Breast epithelium (tissue), 4 donors: ENCODE results near the gene SPSB3. TPM values are rescaled to one million over a fixed set of nuclear protein-coding genes. Genes with fewer than 3 reads are reported as not detected.
"Not testable (repeated sequence)": the region's sequence is repeated elsewhere in the genome, so short reads cannot be mapped to it uniquely, and the experiment has no call there.

Experiments used
- DNase-seq, 2 donors: peaks; one replicate each; pipeline ENCODE4 v3.0.0-alpha.2; 2019; ENCODE audit warnings: low spot score in 2 of 2
- H3K27ac ChIP-seq, 2 donors: fragments of 200-600 bp; sonication (generic) in 1 of 2; one replicate each; pipeline ENCODE4 v1.5.1; 2016 to 2019; ENCODE audit warnings: mild to moderate bottlenecking in 1 of 2
- H3K27me3 ChIP-seq, 2 donors: fragments of 200-600 bp; sonication (generic) in 1 of 2; one replicate each; pipeline versions ENCODE4 v1.5.1 to v1.6.0; 2017 to 2019; ENCODE audit warnings: control low read depth in 1 of 2, mild to moderate bottlenecking in 1 of 2
- H3K36me3 ChIP-seq: fragments of 200-600 bp; one replicate; pipeline ENCODE4 v1.5.1; 2019
- H3K4me1 ChIP-seq, 2 donors: fragments of 200-600 bp; sonication (generic); one replicate each; pipeline ENCODE4 v1.5.1; 2016 to 2019; ENCODE audit warnings: control low read depth in 1 of 2
- H3K4me3 ChIP-seq, 3 donors: fragments of 200-600 bp; sonication (generic); 1 replicate in 2 of 3; 2 replicates in 1 of 3; pipeline ENCODE4 v1.5.1; 2016 to 2019; ENCODE audit warnings: mild to moderate bottlenecking in 3 of 3, moderate library complexity in 2 of 3
- H3K9me3 ChIP-seq, 2 donors: fragments of 200-600 bp; sonication (generic) in 1 of 2; one replicate each; pipeline ENCODE4 v1.5.1; 2016 to 2019; ENCODE audit warnings: control low read depth in 1 of 2
- CTCF ChIP-seq, 3 donors: fragments of 450-650 bp; IDR thresholded peaks; one replicate each; pipeline ENCODE4 v1.5.1; 2016 to 2017; ENCODE audit warnings: antibody characterized with exemption in 3 of 3, mild to moderate bottlenecking in 3 of 3, moderate library complexity in 3 of 3
- POLR2A ChIP-seq: fragments of 450-650 bp; IDR thresholded peaks from one replicate; pipeline ENCODE4 v1.6.1; 2016; ENCODE audit warnings: antibody characterized with exemption, mild to moderate bottlenecking, moderate library complexity
- POLR2AphosphoS5 ChIP-seq, 3 donors: sonication (generic); formaldehyde crosslinking; IDR thresholded peaks; one replicate each; pipeline ENCODE4 v1.6.1; 2017; ENCODE audit warnings: antibody characterized with exemption in 3 of 3
- intact Hi-C: fragments of 100-400 bp; cut with DNase I; formaldehyde crosslinking; loops from one replicate; pipeline ENCODE4 v1.15.1; 2023; ENCODE audit warnings: low total_unique reads
- total RNA-seq, 3 donors: library from RNA; depleted of rRNA; stranded (reverse); fragments of >200 nt; gene quantifications; one replicate each; pipeline ENCODE4 v1.1.0, GENCODE V29; 2016

The SPSB3 gene
- total RNA-seq, 3 donors from 2014 or later: 84.9 to 107 (median 88.5) TPM

DNA sequence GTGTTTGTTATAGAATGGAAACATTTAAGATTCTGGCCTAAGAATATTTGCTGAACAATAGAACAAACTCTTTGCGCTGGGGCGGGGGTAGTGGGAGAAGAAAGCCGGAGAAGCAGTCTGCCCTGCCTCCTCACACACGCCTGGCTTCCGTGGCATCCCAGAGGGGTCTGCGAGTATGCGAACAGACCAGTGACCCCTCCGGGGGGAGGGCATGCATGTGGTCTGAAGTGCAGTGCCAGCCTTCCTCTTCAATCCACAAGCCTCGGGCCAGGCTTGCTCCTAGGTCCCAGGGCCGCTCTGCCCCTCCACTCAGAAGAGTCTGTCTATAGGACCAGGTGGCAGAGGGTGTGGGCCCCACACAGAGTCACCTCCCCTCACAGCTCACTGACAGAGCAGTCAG, 25.3 kb upstream of the SPSB3 start:
- intact Hi-C loops: no loop called here
- H3K27me3 ChIP-seq: no peaks in the 10 kb centered on the region
- no peak overlapping the region for H3K27ac ChIP-seq
- peaks cover 0 to under 1% of the 10 kb centered on the region in 2 donors for H3K4me1 ChIP-seq
- H3K9me3 ChIP-seq: no peaks in the 10 kb centered on the region
- no peak for DNase-seq
- no peaks in the 10 kb centered on the region for H3K36me3 ChIP-seq
- TF ChIP-seq CTCF (IDR thresholded peaks at IDR 0.05) (no peak), POLR2A (no peak), POLR2AphosphoS5 (IDR thresholded peaks at IDR 0.05) (no peak)
- H3K4me3 ChIP-seq: no peak overlapping the region

DNA sequence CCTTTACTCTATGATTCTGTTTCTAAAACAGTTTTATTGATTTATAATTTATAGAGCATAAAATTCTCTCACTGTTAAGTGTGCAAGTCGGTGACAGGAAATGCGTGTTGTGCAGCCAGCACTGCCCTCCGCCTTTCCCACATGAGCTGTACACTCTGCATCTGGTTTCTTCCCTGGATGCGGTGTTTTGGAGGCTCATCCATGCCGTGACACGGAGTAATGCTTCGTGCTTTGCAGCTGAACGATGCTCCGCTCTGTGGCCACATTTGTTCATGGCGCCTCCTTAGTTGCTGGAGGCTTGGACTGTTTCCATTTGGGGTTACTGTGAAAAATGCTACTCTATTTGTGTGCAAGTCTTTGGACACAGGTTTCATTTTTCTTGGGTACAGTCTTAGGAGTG, 18.3 kb upstream of the SPSB3 start:
- H3K36me3 ChIP-seq: no peaks in the 10 kb centered on the region
- H3K27me3 ChIP-seq: no peaks in the 10 kb centered on the region
- intact Hi-C loops: no loop called here
- peaks cover 0 to 5% of the 10 kb centered on the region in 2 donors for H3K9me3 ChIP-seq
- H3K4me3 ChIP-seq: no peak overlapping the region
- H3K4me1 ChIP-seq: no peaks in the 10 kb centered on the region
- TF ChIP-seq CTCF (IDR thresholded peaks at IDR 0.05) (no peak), POLR2A (no peak), POLR2AphosphoS5 (IDR thresholded peaks at IDR 0.05) (no peak)
- no peak overlapping the region for H3K27ac ChIP-seq
- no peak for DNase-seq

DNA sequence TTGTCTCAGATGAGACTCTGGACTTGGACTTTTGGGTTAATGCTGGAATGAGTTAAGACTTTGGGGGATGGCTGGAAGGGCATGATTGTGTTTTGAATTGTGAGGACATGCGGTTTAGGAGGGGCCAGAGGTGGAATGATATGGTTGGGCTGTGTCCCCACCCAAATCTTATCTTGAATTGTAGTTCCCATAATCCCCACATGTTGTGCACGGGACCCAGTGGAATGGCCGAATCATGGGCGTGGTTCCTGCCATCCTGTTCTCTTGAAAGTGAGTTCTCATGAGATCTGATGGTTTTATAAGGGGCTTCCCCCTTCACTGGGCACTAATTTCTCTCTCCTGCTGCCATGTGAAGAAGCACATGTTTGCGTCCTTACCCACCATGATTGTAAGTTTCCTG, 16.9 kb upstream of the SPSB3 start:
- H3K4me1 ChIP-seq, DNase-seq, H3K27ac ChIP-seq, intact Hi-C loops, H3K9me3 ChIP-seq, H3K36me3 ChIP-seq, H3K27me3 ChIP-seq, H3K4me3 ChIP-seq: not testable (repeated sequence)

- Histone ChIP-seq H3K36me3 (no peaks in the 10 kb centered on the region), H3K27me3 (no peaks in the 10 kb centered on the region), H3K4me1 (peaks cover 0 to 13% of the 10 kb centered on the region in 2 donors), H3K4me3 (no peak overlapping the region), H3K27ac (no peak overlapping the region), H3K9me3 (peaks cover 0 to 5% of the 10 kb centered on the region in 2 donors)
- intact Hi-C loops: no loop called here
- TF ChIP-seq POLR2A (no peak), CTCF (IDR thresholded peaks at IDR 0.05) (no peak)
- no peak for DNase-seq
These were observed 12.7 kb upstream of the SPSB3 start for GRCh38 chr16:1794908-1795666.

- intact Hi-C loops: no loop called here
- Histone ChIP-seq H3K27ac (no peak overlapping the region), H3K27me3 (no peaks in the 10 kb centered on the region), H3K4me1 (peaks cover 0 to 13% of the 10 kb centered on the region in 2 donors), H3K4me3 (peak overlapping the region in 1 of 3 donors; percentile 23), H3K9me3 (peaks cover 0 to 5% of the 10 kb centered on the region in 2 donors), H3K36me3 (no peaks in the 10 kb centered on the region)
- no peak for DNase-seq
- TF ChIP-seq POLR2A: no peak
- no peak for TF ChIP-seq POLR2AphosphoS5 (IDR thresholded peaks at IDR 0.05)
- TF ChIP-seq CTCF (IDR thresholded peaks at IDR 0.05): no peak
These were observed 12.0 kb upstream of the SPSB3 start for GRCh38 chr16:1794221-1794871.
